Stomach (tissue), 9 donors: ENCODE results near the gene SLC17A8. TPM values are rescaled to one million over a fixed set of nuclear protein-coding genes. Genes with fewer than 3 reads are reported as not detected.

Experiments
- DNase-seq, 2 donors: peaks; one replicate each; pipeline versions ENCODE4 v3.0.0 to v3.0.0-alpha.2; 2013 to 2019
- H3K27ac ChIP-seq, 5 donors: fragments of 200-600 bp in 4 of 5; sonication (generic) in 4 of 5; one replicate each; pipeline ENCODE4 v1.5.1; 2013 to 2019; ENCODE audit warnings: mild to moderate bottlenecking in 1 of 5, moderate library complexity in 1 of 5
- H3K27me3 ChIP-seq, 3 donors: fragments of 200-600 bp; sonication (generic); one replicate each; pipeline ENCODE4 v1.5.1; 2017 to 2019; ENCODE audit warnings: mixed run types in 1 of 3
- H3K36me3 ChIP-seq, 4 donors: fragments of 200-600 bp; sonication (generic); 1 replicate in 3 of 4; 2 replicates in 1 of 4; pipeline ENCODE4 v1.5.1; 2016 to 2019
- H3K4me1 ChIP-seq, 4 donors: fragments of 200-600 bp; sonication (generic); one replicate each; pipeline ENCODE4 v1.5.1; 2016 to 2019
- H3K4me3 ChIP-seq, 4 donors: fragments of 200-600 bp; sonication (generic) in 3 of 4; one replicate each; pipeline ENCODE4 v1.5.1; 2016 to 2019; ENCODE audit warnings: mild to moderate bottlenecking in 1 of 4
- H3K9me3 ChIP-seq, 4 donors: fragments of 200-600 bp; sonication (generic); one replicate each; pipeline ENCODE4 v1.5.1; 2016 to 2019
- EP300 ChIP-seq: sonication (generic); formaldehyde crosslinking; IDR thresholded peaks from one replicate; pipeline ENCODE4 v1.6.1; 2017; ENCODE audit warnings: antibody characterized with exemption
- POLR2A ChIP-seq, 4 donors: fragments of 450-650 bp; IDR thresholded peaks; one replicate each; pipeline ENCODE4 v1.6.1; 2016; ENCODE audit warnings: antibody characterized with exemption in 4 of 4, control low read depth in 2 of 4, mild to moderate bottlenecking in 1 of 4, moderate library complexity in 1 of 4
- POLR2AphosphoS5 ChIP-seq, 3 donors: sonication (generic); formaldehyde crosslinking; IDR thresholded peaks; one replicate each; pipeline ENCODE4 v1.6.1; 2016; ENCODE audit warnings: antibody characterized with exemption in 3 of 3
- WGBS, 5 donors: extraction: QIAGEN DNeasy Blood & Tissue Kit in 3 of 5; methylation state at CpG; one replicate each; pipeline versions ENCODE4 v1.1.5 to v1.1.7; 2013 to 2018; 5-methylcytosine and 5-hydroxymethylcytosine counted together
- intact Hi-C: fragments of 100-400 bp; cut with DNase I; formaldehyde crosslinking; loops from one replicate; pipeline ENCODE4 v1.15.1; 2023; ENCODE audit warnings: low total_unique reads
- polyA plus RNA-seq, 3 donors: library from polyadenylated mRNA; stranded (reverse); fragments of 200-250 nt; gene quantifications; one replicate each; pipeline ENCODE4 v1.2.3, GENCODE V29; 2013
- total RNA-seq, 5 donors: library from RNA; depleted of rRNA; stranded (reverse); fragments of >200 nt; gene quantifications; one replicate each; pipeline versions ENCODE4 v1.1.0 to v1.2.3, GENCODE V29; 2014 to 2016
- TF ChIP-seq, protein P1 (sequence below), 7 experiments: fragments of 450-650 bp in 4 of 7; fragments of 200-600 bp in 3 of 7; sonication (generic) in 3 of 7; IDR thresholded peaks; one replicate each; pipeline ENCODE4 v1.5.1; 2016 to 2019; ENCODE audit warnings: antibody characterized with exemption in 7 of 7, control low read depth in 2 of 7, mild to moderate bottlenecking in 1 of 7
- donor health status: healthy with polysubstance abuse.
- donor health status: Bipolar disorder and iron deficiency.
- donor health status: healthy.

SLC17A8 gene
- total and polyA plus RNA-seq, 8 donors: 0.29 to 16.8 (median 1.7) TPM; not detected in 5

DNA sequence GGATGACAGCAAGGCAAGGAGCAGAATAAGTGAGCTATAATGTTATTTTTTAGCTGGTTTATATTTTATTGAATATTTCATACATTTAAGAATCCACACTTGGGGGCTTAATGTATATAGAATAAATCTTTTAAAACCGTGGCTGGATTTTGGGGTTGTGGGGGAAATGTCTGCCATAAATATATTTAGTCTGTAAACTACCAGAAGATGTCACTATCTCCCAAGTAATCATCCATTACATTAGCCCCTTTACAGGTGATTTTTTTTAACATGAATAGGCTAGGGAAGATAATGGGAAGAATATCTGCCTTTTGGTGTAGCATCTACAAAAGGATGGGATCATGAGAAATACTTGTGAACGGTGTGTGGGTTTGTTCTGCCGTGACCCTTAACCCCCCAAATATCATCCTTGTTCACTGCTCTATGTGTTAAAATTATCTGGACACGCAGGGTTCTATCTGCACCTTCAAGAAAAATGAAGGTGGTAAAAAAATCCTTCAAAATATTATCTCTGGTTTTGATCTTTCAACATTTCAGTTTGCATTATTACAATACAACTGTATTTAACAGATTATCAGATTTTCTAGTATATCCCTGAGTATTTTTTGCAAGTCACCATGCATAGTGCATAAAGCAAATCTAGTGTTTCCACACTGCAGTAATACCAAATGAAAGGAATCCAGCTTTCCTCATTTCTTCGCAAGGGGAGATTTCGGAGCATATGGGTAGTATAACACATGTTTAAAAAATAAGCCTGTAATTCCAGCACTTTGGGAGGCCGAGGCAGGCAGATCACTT, 8.0 kb upstream of the SLC17A8 start:
- Histone ChIP-seq H3K36me3 (no peaks in the 10 kb centered on the region), H3K9me3 (no peaks in the 10 kb centered on the region), H3K4me3 (no peak overlapping the region), H3K4me1 (no peaks in the 10 kb centered on the region), H3K27ac (no peak overlapping the region), H3K27me3 (no peaks in the 10 kb centered on the region)
- DNase-seq: peak in 1 of 2 donors; percentile 49
- intact Hi-C loops: no loop called here
- WGBS, 5 donors: 73 to 78% (median 77%) methylated on average over 7 of the region's 7 CpGs
- TF ChIP-seq POLR2A (IDR thresholded peaks at IDR 0.05) (no peak), POLR2AphosphoS5 (IDR thresholded peaks at IDR 0.05) (no peak), EP300 (no peak)
- TF ChIP-seq, protein P1, sequence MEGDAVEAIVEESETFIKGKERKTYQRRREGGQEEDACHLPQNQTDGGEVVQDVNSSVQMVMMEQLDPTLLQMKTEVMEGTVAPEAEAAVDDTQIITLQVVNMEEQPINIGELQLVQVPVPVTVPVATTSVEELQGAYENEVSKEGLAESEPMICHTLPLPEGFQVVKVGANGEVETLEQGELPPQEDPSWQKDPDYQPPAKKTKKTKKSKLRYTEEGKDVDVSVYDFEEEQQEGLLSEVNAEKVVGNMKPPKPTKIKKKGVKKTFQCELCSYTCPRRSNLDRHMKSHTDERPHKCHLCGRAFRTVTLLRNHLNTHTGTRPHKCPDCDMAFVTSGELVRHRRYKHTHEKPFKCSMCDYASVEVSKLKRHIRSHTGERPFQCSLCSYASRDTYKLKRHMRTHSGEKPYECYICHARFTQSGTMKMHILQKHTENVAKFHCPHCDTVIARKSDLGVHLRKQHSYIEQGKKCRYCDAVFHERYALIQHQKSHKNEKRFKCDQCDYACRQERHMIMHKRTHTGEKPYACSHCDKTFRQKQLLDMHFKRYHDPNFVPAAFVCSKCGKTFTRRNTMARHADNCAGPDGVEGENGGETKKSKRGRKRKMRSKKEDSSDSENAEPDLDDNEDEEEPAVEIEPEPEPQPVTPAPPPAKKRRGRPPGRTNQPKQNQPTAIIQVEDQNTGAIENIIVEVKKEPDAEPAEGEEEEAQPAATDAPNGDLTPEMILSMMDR (IDR thresholded peaks at IDR 0.05): no peak

DNA sequence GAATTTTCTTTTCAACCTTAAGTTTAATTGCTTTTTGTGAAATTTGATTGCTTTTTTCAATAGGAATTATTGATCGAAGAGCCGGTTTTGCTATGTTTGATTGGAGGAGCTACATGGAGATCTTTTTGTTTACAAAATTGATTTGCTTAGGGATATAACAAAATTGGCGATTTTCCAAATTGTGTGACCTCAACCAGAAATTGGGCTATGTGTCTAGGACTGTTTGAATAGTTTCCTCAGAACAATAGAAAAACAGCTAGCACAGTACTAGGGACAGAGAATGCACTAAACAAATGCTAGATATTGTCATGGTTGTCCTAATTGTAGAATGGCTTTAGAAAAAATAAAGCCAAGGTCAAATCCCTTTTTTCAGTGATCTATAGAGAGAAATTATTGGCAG, 2.4 kb downstream of the SLC17A8 start:
- no peaks in the 10 kb centered on the region for H3K36me3 ChIP-seq
- H3K4me3 ChIP-seq: no peak overlapping the region
- TF ChIP-seq POLR2AphosphoS5 (IDR thresholded peaks at IDR 0.05) (no peak), POLR2A (IDR thresholded peaks at IDR 0.05) (no peak), EP300 (no peak)
- TF ChIP-seq, protein P1 (IDR thresholded peaks at IDR 0.05): no peak
- peaks cover 0 to 9% (median 5%) of the 10 kb centered on the region in 3 donors for H3K27me3 ChIP-seq
- H3K9me3 ChIP-seq: no peaks in the 10 kb centered on the region
- no peak overlapping the region for H3K27ac ChIP-seq
- no peak for DNase-seq
- intact Hi-C loops: no loop called here
- peaks cover 0 to 19% (median 15%) of the 10 kb centered on the region in 4 donors for H3K4me1 ChIP-seq
- 58 to 65% (median 63%) methylated on average over 3 of the region's 3 CpGs for WGBS, 5 donors

DNA sequence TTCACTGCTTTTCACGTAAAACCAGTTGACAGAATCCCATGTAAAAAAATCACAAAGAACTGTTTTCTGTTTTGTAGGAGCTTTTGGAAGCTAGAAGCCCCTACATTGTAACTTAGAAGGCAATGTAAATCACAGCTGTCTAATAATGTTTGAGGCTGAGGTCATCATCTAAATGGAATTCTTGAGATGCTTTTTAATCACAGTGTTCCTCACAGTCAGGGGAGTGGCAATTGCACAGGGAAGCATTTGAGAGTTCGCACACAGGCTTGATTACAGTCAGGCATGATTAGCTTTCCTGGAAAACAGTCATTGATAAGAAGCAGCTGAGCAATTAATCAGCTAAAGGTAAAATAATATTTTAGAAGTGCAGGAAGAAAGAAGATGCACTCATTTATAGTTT, 2.9 kb downstream of the SLC17A8 start:
- TF ChIP-seq, protein P1 (IDR thresholded peaks at IDR 0.05): no peak
- TF ChIP-seq POLR2A (IDR thresholded peaks at IDR 0.05) (no peak), POLR2AphosphoS5 (IDR thresholded peaks at IDR 0.05) (peak in 1 of 3 donors; percentile 57), EP300 (no peak)
- Histone ChIP-seq H3K27ac (no peak overlapping the region), H3K4me1 (peaks cover 0 to 19% (median 15%) of the 10 kb centered on the region in 4 donors), H3K27me3 (peaks cover 0 to 9% (median 5%) of the 10 kb centered on the region in 3 donors), H3K9me3 (no peaks in the 10 kb centered on the region), H3K4me3 (no peak overlapping the region), H3K36me3 (no peaks in the 10 kb centered on the region)
- DNase-seq: peak in 1 of 2 donors; percentile 52
- 30 to 43% (median 36%) methylated on average over 2 of the region's 2 CpGs for WGBS, 5 donors
- intact Hi-C loops: no loop called here

DNA sequence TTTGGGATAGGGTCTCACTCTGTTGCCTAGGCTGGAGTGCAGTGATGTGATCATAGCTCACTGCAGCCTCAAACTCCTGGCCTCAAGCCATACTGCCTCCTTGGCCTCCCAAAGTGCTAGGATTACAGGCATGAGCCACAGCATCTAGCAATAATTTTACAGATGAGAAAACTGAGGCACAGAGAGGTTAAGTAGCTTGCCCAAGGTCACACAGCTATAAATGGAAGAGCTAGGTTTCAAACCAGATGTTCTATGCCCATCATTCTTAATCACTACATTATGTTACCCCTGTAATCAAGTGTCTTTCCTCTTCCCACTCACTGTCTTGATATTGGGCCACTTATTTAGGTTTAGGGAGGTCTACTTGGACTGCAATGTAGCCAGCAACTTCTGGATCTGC, 3.6 kb downstream of the SLC17A8 start:
- Histone ChIP-seq H3K9me3 (no peaks in the 10 kb centered on the region), H3K27me3 (peaks cover 0 to 9% (median 5%) of the 10 kb centered on the region in 3 donors), H3K4me1 (peaks cover 0 to 19% (median 15%) of the 10 kb centered on the region in 4 donors), H3K36me3 (no peaks in the 10 kb centered on the region), H3K27ac (no peak overlapping the region), H3K4me3 (no peak overlapping the region)
- no peak for TF ChIP-seq POLR2AphosphoS5 (IDR thresholded peaks at IDR 0.05)
- intact Hi-C loops: no loop called here
- no peak for DNase-seq

DNA sequence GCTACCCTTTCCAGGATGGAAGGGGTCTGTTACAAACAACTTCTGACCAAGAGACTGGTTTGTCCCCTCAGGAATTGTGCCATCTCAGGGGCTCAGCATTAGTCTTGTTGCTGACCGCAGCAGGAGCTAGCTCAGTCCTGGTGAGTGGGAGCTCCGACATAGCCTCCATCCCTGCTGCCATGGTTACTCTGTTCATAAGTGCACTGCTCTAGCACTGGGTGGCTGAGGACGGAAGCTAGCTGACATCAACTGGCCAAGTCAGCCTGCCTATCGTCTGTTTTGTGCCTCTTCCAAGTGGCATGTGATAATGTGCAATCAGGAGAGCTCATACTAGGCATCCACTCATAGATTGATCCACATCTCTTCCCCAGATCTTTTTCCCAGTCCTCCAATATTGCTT, 7.5 kb downstream of the SLC17A8 start:
- DNase-seq: no peak
- intact Hi-C loops: no loop called here
- 78 to 95% (median 88%) methylated on average over 4 of the region's 4 CpGs for WGBS, 5 donors
- Histone ChIP-seq H3K27me3 (no peaks in the 10 kb centered on the region), H3K4me3 (no peak overlapping the region), H3K36me3 (no peaks in the 10 kb centered on the region), H3K27ac (no peak overlapping the region), H3K4me1 (peaks cover 0 to 12% (median 5%) of the 10 kb centered on the region in 4 donors), H3K9me3 (peaks cover 0 to 6% (median 0%) of the 10 kb centered on the region in 4 donors)
- TF ChIP-seq POLR2A (IDR thresholded peaks at IDR 0.05) (no peak), POLR2AphosphoS5 (IDR thresholded peaks at IDR 0.05) (no peak), EP300 (no peak)
- TF ChIP-seq, protein P1 (IDR thresholded peaks at IDR 0.05): no peak
